ENCODE data around the gene HDAC11. TPM values are rescaled to one million over a fixed set of nuclear protein-coding genes. Genes with fewer than 3 reads are reported as not detected.

The HDAC11 gene
- total and polyA plus RNA-seq, 10 of the 15 experiments (the other 5 are each of a cell fraction or from before 2014, with no cell fraction given): 0.04 to 0.76 (median 0.22) TPM; not detected in 1

- POLR2A ChIA-PET: interaction anchor here (0.5 kb wide), 1 partner anchor 10 kb away, joined by 4 read pairs; no protein-coding TSS in a partner anchor
- H3K4me3 ChIP-seq: no peak overlapping the region
- H4K20me1 ChIP-seq (ENCODE audit: control insufficient read depth, insufficient read depth): no peaks in the 10 kb centered on the region
- DNase-seq (ENCODE audit: low read depth, low spot score): no peak
- CTCF ChIA-PET: interaction anchor here (0.7 to 8.1 kb wide), 8 partner anchors 11 to 391 kb away, joined by 3 to 231 read pairs (median 4); partner anchors contain the start of gene HDAC11
- no peak overlapping the region for H2AFZ ChIP-seq (ENCODE audit: control insufficient read depth, low read depth, low read length)
- in situ Hi-C loops (cut with MboI): loop anchor here (5.0 kb wide), 1 partner anchor 153 kb away; no protein-coding TSS in a partner anchor
- H3K36me3 ChIP-seq (ENCODE audit: control insufficient read depth in 2 of 2, insufficient read depth in 2 of 2, low read length in 1 of 2): no peaks in the 10 kb centered on the region
- H3K4me2 ChIP-seq (ENCODE audit: control insufficient read depth, insufficient read depth): no peak overlapping the region
- TF ChIP-seq SMC3 (IDR thresholded peaks at IDR 0.05; ENCODE audit: borderline replicate concordance, low read length) (0 out of 2 replicates have a peak, but pooled peaks have one; percentile 17), CTCF (IDR thresholded peaks at IDR 0.05 in 2 of 3, conservative IDR thresholded peaks at IDR 0.05 in 1 of 3; ENCODE audit: control insufficient read depth in 2 of 3, extremely low read depth in 1 of 3, insufficient read depth in 1 of 3, low read depth in 3 of 3, low read length in 3 of 3) (peak; percentile 42 to 73 (median 55)), CEBPZ (IDR thresholded peaks at IDR 0.05; ENCODE audit: low read depth, low read length) (no peak)
- intact Hi-C loops (cut with micrococcal nuclease; ENCODE audit: unreplicated experiment): loop anchor here (10.0 kb wide), 1 partner anchor 390 kb away; the partner anchor contains the start of gene WNT7A
- BruUV-seq (replicated peaks): no TSS peak
- 22% methylated on average over 11 of the region's 11 CpGs for WGBS (ENCODE audit: insufficient coverage, insufficient replicate concordance, low lambda C conversion rate, missing lambda C conversion rate)
- no peak overlapping the region for H3K27ac ChIP-seq (ENCODE audit: control insufficient read depth, insufficient read depth)
- no peaks in the 10 kb centered on the region for H3K9me3 ChIP-seq (replicated peaks; ENCODE audit: control insufficient read depth, insufficient read depth, low read length)
- peak; percentile 77 for ATAC-seq
- SMC1A ChIA-PET (ENCODE audit: uncharacterized antibody, unreplicated experiment): interaction anchor here (1.0 to 3.2 kb wide), 2 partner anchors 153 to 157 kb away, joined by 3 to 62 read pairs; no protein-coding TSS in a partner anchor
- H3K27me3 ChIP-seq (replicated peaks in 1 of 2; ENCODE audit: control insufficient read depth in 2 of 2, insufficient read depth in 2 of 2, low read length in 1 of 2): no peaks in the 10 kb centered on the region
- FAIRE-seq: no peak
- H3K79me2 ChIP-seq (ENCODE audit: control insufficient read depth, insufficient read depth, low read length): no peaks in the 10 kb centered on the region
- H3K4me1 ChIP-seq (ENCODE audit: control insufficient read depth, insufficient read depth, low read length): peaks cover 11% of the 10 kb centered on the region
- RAD21 ChIA-PET (ENCODE audit: unreplicated experiment): interaction anchor here (1.3 to 3.2 kb wide), 3 partner anchors 42 to 154 kb away, joined by 4 to 79 read pairs (median 5); no protein-coding TSS in a partner anchor
- no peak overlapping the region for H3K9ac ChIP-seq (ENCODE audit: control insufficient read depth, insufficient read depth, low read length)
Measured at GRCh38 chr3:13494463-13495350, 14.6 kb downstream of the HDAC11 start.
